NCI-H2029 treated with DMSO at 0.1 percent for 48 hours (cell line): ENCODE results near the gene PGRMC1.
"Not testable (repeated sequence)": the region's sequence is repeated elsewhere in the genome, so short reads cannot be mapped to it uniquely, and the experiment has no call there.

ENCODE experiments used
- DNase-seq: peaks from one replicate; lab custom pipeline; 2025; lab: John Stamatoyannopoulos, UW

The PGRMC1 gene

DNA sequence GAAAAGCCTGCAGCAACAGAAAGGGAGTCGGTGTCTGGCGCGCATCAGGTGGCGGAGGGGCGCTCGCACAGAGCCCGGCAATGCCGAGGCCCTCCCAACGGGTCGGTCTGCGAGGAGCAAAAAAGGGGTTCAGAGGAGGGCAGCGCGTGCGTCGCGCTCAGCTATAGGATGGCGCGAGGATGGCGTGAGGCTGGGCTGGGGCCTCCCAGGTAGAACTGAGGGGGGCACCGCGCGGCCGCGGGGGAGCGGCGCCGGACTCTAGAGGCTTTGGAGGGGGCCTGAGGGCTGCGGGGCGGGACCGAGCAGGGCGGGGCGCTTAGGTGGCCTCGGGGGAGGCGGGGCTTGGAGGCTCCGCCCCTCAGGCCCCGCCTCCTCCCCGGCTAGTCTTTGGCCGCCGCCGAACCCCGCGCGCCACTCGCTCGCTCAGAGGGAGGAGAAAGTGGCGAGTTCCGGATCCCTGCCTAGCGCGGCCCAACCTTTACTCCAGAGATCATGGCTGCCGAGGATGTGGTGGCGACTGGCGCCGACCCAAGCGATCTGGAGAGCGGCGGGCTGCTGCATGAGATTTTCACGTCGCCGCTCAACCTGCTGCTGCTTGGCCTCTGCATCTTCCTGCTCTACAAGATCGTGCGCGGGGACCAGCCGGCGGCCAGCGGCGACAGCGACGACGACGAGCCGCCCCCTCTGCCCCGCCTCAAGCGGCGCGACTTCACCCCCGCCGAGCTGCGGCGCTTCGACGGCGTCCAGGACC, at the start of gene PGRMC1:
Gene PGRMC1 (plus strand): TSS at position 414 of the 751 bp plus-strand sequence. CDS start 79 bp downstream, at position 493.
- no peak for DNase-seq

DNA sequence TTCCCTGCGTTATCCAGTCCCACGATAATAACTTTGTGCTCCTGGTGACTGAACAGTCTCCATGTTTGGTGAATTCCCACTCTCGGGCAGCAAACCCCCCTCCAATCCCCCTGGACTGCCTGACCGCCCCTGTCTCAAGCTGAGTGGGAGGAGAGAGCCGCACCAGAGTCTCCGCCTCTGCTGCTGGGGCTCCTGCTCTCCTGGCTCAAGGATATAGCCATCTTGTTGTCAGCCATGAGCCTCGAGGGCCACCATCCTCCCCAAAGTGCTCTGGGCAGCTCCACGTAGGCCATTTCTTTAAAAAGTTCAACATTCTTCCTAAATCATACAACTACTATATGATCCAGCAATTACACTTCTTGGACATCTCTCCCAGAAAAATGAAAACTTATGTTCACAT, 49.3 kb upstream of the PGRMC1 start:
- no peak for DNase-seq

- no peak for DNase-seq
These were observed 48.8 kb upstream of the PGRMC1 start for GRCh38 chrX:119187298-119187697.

DNA sequence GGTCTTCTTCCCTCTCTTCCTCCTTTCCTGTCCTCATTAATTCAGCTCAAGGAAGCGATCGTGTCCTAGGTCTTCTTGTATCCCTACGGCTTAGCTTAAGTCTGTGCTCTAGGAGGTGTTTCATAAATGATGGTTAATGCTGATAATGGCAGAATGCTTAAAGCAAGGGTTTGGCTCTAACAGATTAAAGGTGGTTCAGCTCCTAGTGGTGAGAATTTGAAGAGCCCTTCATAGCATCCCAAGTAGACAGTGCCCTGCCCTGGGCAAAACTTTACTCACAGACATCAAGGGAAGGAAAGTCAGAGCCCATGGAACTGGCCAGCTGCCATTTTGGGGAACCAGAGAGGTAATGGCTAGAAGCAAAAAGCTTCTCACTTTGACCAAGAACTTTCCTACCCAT, 47.0 kb upstream of the PGRMC1 start:
- no peak for DNase-seq

GRCh38 chrX:119189595-119189994, 46.5 kb upstream of the PGRMC1 start:
- DNase-seq = no peak

DNA sequence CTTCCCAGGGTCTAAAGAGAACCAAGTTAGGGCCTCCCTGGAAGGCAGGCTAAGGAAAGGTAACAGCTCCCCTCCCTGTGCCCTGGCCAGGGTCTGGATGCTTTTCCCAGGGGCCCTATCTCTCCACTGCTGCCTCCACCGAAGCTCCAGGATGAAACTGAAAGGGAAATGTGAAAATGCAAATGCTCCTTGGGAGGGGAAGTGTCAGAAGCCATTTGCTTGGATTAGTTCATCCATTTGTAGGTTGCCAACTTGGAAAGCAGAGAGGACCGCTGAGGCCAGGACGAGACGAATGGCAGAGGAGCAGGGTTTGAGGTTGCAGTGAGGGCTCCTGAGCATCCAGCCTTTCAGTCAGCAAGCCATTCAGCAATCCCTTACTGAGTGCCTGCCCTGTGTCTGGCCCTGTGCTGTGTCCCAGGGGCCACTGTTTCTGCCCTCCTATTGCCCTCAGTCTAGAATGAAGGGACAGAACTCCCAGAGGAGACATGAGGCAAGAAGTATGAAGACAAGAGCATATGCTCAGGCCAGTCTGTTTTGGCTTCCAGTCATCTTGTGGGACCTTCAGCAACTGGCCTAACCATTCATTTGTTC, 45.9 kb upstream of the PGRMC1 start:
- DNase-seq = no peak

GRCh38 chrX:119190831-119191230, 45.3 kb upstream of the PGRMC1 start:
- no peak for DNase-seq

DNA sequence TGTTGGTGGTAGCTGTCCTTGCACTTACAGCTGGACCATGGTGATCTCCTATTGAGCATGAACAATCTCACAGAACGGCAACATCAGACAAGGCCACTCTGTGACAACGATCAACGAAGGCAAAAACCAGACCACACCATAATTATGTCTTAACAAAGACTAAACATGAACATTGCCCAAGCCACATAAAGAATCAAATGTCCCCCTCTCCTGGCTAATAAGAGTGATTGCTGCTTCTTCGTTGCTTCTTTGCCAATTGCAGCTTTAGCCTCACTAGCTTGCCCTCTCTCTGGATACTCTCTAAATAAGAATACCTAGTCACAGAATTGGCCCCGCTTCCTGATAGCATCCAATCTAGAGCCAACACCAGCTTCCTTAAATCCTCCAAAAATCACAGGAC, 41.5 kb upstream of the PGRMC1 start:
- DNase-seq = no peak

DNA sequence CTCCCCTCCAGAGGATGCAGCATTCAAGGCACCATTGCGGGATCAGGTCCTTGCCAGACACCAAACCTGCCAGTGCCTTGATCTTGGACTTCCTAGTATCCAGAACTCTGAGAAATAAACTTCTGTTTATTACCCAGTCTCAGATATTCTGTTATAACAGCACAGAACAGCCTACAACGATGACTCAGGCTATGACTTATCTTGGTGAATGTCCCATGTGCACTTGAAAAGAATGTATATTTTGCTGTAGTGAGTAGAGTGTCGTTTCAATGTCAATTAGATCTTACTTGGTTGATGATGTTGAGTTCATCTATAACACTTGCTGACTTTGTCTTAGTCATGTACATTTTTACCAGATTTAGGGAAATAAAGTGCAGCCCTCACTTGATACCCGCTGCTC, 34.5 kb upstream of the PGRMC1 start:
- no peak for DNase-seq

GRCh38 chrX:119206203-119206602, 29.9 kb upstream of the PGRMC1 start:
- DNase-seq = no peak

GRCh38 chrX:119207483-119207882, 28.6 kb upstream of the PGRMC1 start:
- not testable (repeated sequence) for DNase-seq

DNA sequence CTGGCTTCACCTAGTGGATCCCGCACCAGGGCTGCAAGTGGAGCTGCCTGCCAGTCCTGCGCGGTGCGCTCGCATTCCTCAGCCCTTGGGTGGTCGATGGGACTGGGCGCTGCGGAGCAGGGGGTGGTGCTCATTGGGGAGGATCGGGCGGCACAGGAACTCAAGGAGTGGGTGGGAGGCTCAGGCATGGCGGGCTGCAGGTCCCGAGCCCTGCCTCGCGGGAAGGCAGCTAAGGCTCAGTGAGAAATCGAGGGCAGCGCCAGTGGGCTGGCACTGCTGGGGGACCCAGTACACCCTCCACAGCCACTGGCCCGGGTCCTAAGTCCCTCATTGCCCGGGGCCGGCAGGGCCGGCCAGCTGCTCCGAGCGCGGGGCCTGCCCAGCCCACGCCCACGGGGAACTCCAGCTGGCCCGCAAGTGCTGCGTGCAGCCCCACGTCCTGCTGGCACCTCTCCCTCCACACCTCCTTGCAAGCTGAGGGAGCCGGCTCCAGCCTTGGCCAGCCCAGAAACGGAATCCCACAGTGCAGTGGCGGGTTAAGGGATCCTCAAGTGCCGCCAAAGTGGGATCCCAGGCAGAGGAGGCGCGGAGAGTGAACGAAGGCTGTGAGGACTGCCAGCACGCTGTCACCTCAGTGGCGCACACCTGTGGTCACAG, 27.6 kb upstream of the PGRMC1 start:
- no peak for DNase-seq

DNA sequence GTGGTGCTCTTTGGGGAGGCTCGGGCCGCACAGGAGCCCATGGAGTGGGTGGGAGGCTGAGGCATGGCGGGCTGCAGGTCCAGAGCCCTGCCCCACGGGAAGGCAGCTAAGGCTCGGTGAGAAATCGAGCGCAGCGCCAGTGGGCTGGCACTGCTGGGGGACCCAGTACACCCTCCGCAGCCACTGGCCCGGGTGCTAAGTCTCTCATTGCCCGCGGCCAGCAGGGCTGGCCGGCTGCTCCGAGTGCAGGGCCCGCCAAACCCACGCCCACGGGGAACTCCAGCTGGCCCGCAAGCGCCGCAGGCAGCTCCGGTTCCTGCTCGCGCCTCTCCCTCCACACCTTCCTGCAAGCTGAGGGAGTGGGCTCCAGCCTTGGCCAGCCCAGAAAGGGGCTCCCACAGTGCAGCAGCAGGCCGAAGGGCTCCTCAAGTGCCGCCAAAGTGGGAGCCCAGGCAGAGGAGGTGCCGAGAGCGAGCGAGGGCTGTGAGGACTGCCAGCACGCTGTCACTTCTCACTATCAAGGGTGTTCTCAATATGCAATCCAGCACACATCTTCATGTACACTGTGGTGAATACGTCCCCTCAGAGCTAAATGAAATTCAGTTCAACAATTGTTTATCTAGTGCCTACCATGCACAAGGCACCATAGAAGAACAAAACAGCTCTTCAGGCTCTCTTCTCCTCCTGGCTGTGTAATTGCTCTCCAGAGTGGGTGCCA, 25.0 kb upstream of the PGRMC1 start:
- not testable (repeated sequence) for DNase-seq

DNA sequence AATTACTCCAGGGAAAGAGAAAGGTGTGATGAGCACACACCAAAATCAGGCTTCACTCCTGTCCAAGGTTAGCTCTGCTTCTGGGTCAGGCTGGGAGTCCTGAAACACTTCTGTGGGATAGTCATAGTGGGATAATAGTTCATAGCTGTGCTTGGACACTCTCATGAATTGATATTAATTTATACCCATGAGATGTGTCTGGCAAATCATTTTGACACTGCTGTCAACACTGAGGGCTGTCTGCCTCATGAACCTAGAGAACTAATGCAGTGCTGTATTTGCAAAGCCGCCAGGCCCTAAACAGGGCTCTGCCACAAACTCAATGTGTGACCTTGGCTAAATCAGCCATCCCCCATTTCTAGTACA, 24.5 kb upstream of the PGRMC1 start:
- no peak for DNase-seq

DNA sequence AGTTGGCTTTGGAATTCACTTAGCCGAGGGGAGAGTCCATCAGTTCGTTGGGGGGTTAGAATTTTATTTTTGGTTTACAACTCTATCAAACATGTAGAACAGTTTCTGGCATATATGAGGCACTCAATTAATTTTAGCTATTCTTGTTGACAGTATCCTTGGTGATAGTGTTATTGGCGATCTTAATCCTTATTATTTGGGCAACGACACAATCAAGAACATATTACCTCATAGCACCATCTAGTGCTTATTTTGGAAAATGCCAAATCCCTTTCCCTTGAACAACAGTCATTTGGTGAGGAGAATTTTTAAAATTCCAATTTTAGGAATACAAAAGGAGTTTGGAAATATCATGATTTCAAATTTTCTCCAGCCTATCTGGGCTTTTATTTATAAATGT, 17.9 kb upstream of the PGRMC1 start:
- no peak for DNase-seq

- no peak for DNase-seq
These were observed 13.2 kb upstream of the PGRMC1 start for GRCh38 chrX:119222932-119223331.

DNA sequence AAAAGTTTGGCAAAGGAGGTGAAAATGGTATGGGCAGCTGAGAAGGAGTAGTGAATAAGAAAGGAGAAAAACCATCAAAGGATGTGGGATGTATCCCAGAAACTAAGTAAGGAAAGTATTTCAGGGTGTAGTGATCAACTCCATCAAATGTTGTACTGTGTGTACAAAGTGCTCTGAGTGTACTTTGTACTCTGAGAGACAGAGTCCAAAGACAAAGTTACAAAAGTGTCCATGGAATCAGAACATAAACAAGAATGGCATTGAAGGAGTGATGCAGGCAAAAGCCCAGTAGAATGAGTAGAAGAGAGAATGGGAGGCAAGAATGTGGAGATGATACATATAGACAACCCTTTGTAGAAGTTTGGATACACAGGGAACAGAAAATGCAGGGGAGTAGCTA, 12.3 kb upstream of the PGRMC1 start:
- no peak for DNase-seq

DNA sequence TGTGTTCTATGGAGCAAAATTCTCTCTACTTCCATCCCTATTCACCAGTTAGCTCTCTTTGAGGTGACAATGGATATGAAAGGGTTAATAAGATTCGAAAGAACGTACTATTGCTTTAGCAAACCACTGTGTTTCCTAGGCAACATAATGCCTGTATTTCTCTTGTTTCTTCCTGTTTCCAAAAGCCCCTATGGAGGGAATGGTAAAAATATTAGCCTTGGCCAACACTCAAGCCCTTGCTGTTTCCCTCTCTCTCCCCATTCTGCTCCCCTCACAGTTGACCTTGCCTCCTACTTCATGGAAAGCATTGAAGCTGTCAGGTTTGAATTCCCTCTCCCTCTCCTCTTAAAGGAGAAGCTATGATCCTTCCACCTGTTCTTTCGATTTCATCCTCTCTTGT, 9.6 kb upstream of the PGRMC1 start:
- no peak for DNase-seq

- DNase-seq = no peak
These were observed 7.4 kb upstream of the PGRMC1 start for GRCh38 chrX:119228512-119229252.

DNA sequence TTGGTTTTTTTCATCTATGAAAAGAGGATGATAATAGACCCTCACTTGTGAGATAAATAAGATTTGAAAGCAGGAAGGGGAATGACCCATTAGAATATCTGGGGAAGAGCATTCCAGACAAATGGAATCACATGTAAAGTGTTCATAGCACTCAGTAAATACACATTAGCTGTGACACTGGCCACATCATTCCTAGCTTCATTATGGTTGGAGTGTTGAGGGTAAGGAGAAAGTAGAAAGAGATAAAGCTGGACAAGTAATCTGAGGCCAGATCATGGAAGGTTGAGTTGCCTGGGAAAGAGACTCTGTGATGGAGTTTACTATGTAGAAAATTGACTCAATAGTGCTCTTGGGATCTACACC, 6.9 kb upstream of the PGRMC1 start:
- no peak for DNase-seq

- DNase-seq = no peak
These were observed 5.2 kb upstream of the PGRMC1 start for GRCh38 chrX:119230850-119231249.

GRCh38 chrX:119231936-119232445, 4.1 kb upstream of the PGRMC1 start:
- DNase-seq = no peak
